OCI-LY3 (cell line): ENCODE results near the gene NFIA.

Source experiments
- EZH2phosphoT487 ChIP-seq: fragments of 200-600 bp; shearing (Covaris generic); IDR thresholded peaks from 2 replicates; pipeline ENCODE4 v1.6.1; 2018; ENCODE audit warnings: antibody characterized with exemption, mixed run types, low read depth
- TF ChIP-seq, protein P1 (sequence below): fragments of 200-600, 300-600 bp; sonication (generic); IDR thresholded peaks from 2 replicates; pipeline ENCODE4 v1.5.1; 2014; ENCODE audit warnings: antibody characterized with exemption, low read length, low read depth

DNA sequence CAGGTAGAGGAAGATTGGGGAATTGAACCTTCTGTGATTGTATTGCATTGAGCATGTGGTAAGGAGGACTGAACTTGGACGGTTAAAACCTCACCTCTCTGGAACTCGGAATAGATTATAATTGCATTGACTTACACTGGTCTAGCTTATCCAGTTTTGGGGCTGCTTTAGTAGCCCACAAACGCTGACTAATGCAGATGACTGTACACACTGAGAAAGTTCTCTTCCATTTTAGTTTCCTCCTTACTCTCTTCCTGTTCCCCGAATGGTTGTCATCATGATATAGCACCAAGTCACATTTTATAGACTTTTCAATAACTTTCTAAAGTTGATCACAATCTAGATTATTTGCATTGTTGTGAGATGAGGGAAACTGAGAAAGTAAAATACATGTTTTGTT is 78.2 kb downstream of the NFIA start:
- TF ChIP-seq, protein P1, sequence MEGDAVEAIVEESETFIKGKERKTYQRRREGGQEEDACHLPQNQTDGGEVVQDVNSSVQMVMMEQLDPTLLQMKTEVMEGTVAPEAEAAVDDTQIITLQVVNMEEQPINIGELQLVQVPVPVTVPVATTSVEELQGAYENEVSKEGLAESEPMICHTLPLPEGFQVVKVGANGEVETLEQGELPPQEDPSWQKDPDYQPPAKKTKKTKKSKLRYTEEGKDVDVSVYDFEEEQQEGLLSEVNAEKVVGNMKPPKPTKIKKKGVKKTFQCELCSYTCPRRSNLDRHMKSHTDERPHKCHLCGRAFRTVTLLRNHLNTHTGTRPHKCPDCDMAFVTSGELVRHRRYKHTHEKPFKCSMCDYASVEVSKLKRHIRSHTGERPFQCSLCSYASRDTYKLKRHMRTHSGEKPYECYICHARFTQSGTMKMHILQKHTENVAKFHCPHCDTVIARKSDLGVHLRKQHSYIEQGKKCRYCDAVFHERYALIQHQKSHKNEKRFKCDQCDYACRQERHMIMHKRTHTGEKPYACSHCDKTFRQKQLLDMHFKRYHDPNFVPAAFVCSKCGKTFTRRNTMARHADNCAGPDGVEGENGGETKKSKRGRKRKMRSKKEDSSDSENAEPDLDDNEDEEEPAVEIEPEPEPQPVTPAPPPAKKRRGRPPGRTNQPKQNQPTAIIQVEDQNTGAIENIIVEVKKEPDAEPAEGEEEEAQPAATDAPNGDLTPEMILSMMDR, result no peak
- TF ChIP-seq EZH2phosphoT487, result no peak
